Mesenchymal stem cell (in vitro differentiated cells and primary cell): Measurements from ENCODE around the gene MRFAP1.

ENCODE experiments used
- DNase-seq: peaks from one replicate; pipeline ENCODE4 v3.0.0-alpha.2; 2013
- H2AFZ ChIP-seq: one replicate; pipeline ENCODE4 v1.6.1; 2013; ENCODE audit warnings: low read depth, mild to moderate bottlenecking, control low read depth, inconsistent platforms, low read length, moderate library complexity
- H2AK5ac ChIP-seq: 2 replicates; pipeline ENCODE4 v1.6.1; 2013; ENCODE audit warnings: low read length, moderate library complexity, mild to moderate bottlenecking, inconsistent platforms; ENCODE audit not compliant: severe bottlenecking
- H2BK120ac ChIP-seq: one replicate; pipeline ENCODE4 v1.6.1; 2013; ENCODE audit warnings: low read depth, mild to moderate bottlenecking, inconsistent platforms, low read length, moderate library complexity
- H2BK12ac ChIP-seq, 2 experiments: one replicate each; pipeline ENCODE4 v1.6.1; 2013; ENCODE audit warnings: inconsistent platforms in 2 of 2, low read length in 2 of 2, mild to moderate bottlenecking in 2 of 2, moderate library complexity in 2 of 2, control low read depth in 1 of 2
- H2BK15ac ChIP-seq: one replicate; pipeline ENCODE4 v1.6.1; 2013; ENCODE audit warnings: mild to moderate bottlenecking, low read depth, inconsistent platforms; ENCODE audit not compliant: poor library complexity, severe bottlenecking
- H2BK5ac ChIP-seq: 2 replicates; pipeline ENCODE4 v1.6.1; 2013; ENCODE audit warnings: low read depth, mild to moderate bottlenecking, low read length, control low read depth, inconsistent platforms; ENCODE audit not compliant: poor library complexity, severe bottlenecking
- H3K14ac ChIP-seq, 2 experiments: one replicate each; pipeline ENCODE4 v1.6.1; 2013; ENCODE audit warnings: inconsistent platforms in 2 of 2, low read length in 2 of 2, control low read depth in 1 of 2, mild to moderate bottlenecking in 1 of 2, moderate library complexity in 1 of 2
- H3K18ac ChIP-seq, 2 experiments: one replicate each; pipeline ENCODE4 v1.6.1; 2013; ENCODE audit warnings: inconsistent platforms in 2 of 2, low read length in 2 of 2, control low read depth in 1 of 2, low read depth in 1 of 2, mild to moderate bottlenecking in 1 of 2
- H3K23ac ChIP-seq, 2 experiments: one replicate each; pipeline ENCODE4 v1.6.1; 2013; ENCODE audit warnings: inconsistent platforms in 2 of 2, low read length in 2 of 2, mild to moderate bottlenecking in 2 of 2, moderate library complexity in 2 of 2, control low read depth in 1 of 2
- H3K27ac ChIP-seq: 2 replicates; pipeline ENCODE4 v1.5.1; 2013; ENCODE audit warnings: mild to moderate bottlenecking, moderate library complexity, low read length, control low read depth, inconsistent platforms; ENCODE audit not compliant: poor library complexity, severe bottlenecking
- H3K27me3 ChIP-seq, 2 experiments: 2 replicates each; pipeline versions ENCODE4 v1.6.1 to v1.7.0; 2013; ENCODE audit warnings: low read length in 2 of 2, mild to moderate bottlenecking in 2 of 2, moderate library complexity in 2 of 2, control low read depth in 1 of 2, inconsistent platforms in 1 of 2; ENCODE audit not compliant: control insufficient read depth in 1 of 2, insufficient read depth in 1 of 2
- H3K36me3 ChIP-seq, 2 experiments: 2 replicates each; pipeline versions ENCODE4 v1.6.1 to v1.7.0; 2013; ENCODE audit warnings: low read length in 2 of 2, control low read depth in 1 of 2, inconsistent platforms in 1 of 2, low read depth in 1 of 2, mild to moderate bottlenecking in 1 of 2; ENCODE audit not compliant: insufficient read depth in 2 of 2, control insufficient read depth in 1 of 2
- H3K4ac ChIP-seq, 2 experiments: one replicate each; pipeline ENCODE4 v1.6.1; 2013; ENCODE audit warnings: inconsistent platforms in 2 of 2, low read length in 2 of 2, mild to moderate bottlenecking in 2 of 2, moderate library complexity in 2 of 2, control low read depth in 1 of 2, low read depth in 1 of 2
- H3K4me1 ChIP-seq: 2 replicates; pipeline ENCODE4 v1.6.1; 2013; ENCODE audit warnings: low read depth, low read length, control low read depth; ENCODE audit not compliant: control insufficient read depth, insufficient read depth
- H3K4me2 ChIP-seq: 2 replicates; pipeline ENCODE4 v1.6.1; 2013; ENCODE audit warnings: low read length, mild to moderate bottlenecking, inconsistent platforms; ENCODE audit not compliant: poor library complexity, severe bottlenecking
- H3K4me3 ChIP-seq, 2 experiments: 2 replicates each; pipeline versions ENCODE4 v1.5.1 to v1.7.0; 2013; ENCODE audit warnings: low read length in 2 of 2, mild to moderate bottlenecking in 2 of 2, control low read depth in 1 of 2, low read depth in 1 of 2; ENCODE audit not compliant: insufficient read depth in 1 of 2
- H3K79me1 ChIP-seq: replicated peaks from 2 replicates; pipeline ENCODE4 v1.6.1; 2013; ENCODE audit warnings: mild to moderate bottlenecking, control low read depth, low read length, inconsistent platforms; ENCODE audit not compliant: poor library complexity, severe bottlenecking
- H3K9ac ChIP-seq: 2 replicates; pipeline ENCODE4 v1.7.0; 2013; ENCODE audit warnings: mild to moderate bottlenecking, low read length, moderate library complexity
- H3K9me3 ChIP-seq: 2 replicates; pipeline ENCODE4 v1.7.0; 2013; ENCODE audit warnings: mild to moderate bottlenecking, low read length; ENCODE audit not compliant: control insufficient read depth
- H4K8ac ChIP-seq: one replicate; pipeline ENCODE4 v1.6.1; 2013; ENCODE audit warnings: inconsistent platforms, mild to moderate bottlenecking, low read length, moderate library complexity
- H4K91ac ChIP-seq: one replicate; pipeline ENCODE4 v1.6.1; 2013; ENCODE audit warnings: mild to moderate bottlenecking, low read length, inconsistent platforms
- WGBS: methylation state at CpG from one replicate; pipeline ENCODE4 v1.1.7; 2013; ENCODE audit warnings: mixed read lengths; 5-methylcytosine and 5-hydroxymethylcytosine counted together

The MRFAP1 gene

GRCh38 chr4:6673660-6674499 lies 33.4 kb downstream of the MRFAP1 start:
- H3K4me2 ChIP-seq: peak overlapping the region; percentile 83

GRCh38 chr4:6674500-6675149 lies 34.1 kb downstream of the MRFAP1 start:
- Histone ChIP-seq H2AK5ac (peak overlapping the region; percentile 7), H3K4me1 (peaks cover 17% of the 10 kb centered on the region), H4K91ac (no peak overlapping the region), H3K9me3 (no peaks in the 10 kb centered on the region), H2BK5ac (no peak overlapping the region), H2BK120ac (peak overlapping the region; percentile 59), H3K14ac (peak overlapping the region in 1 of 2 experiments; percentile 68), H2BK15ac (peak overlapping the region; percentile 31), H3K23ac (peak overlapping the region in 1 of 2 experiments; percentile 5), H3K79me1 (peaks cover 25% of the 10 kb centered on the region), H4K8ac (no peak overlapping the region), H3K4me3 (peak overlapping the region; percentile 83 to 99), H3K36me3 (peaks cover 14 to 30% of the 10 kb centered on the region in 2 experiments), H3K27me3 (no peaks in the 10 kb centered on the region), H3K9ac (peak overlapping the region; percentile 89), H2BK12ac (peak overlapping the region in 1 of 2 experiments; percentile 47), H3K4me2 (peak overlapping the region; percentile 83), H3K18ac (peak overlapping the region; percentile 33 to 79), H2AFZ (peak overlapping the region; percentile 20), H3K4ac (peak overlapping the region in 1 of 2 experiments; percentile 40), H3K27ac (no peak overlapping the region)
- 8% methylated on average over 40 of the region's 40 CpGs for whole genome bisulfite sequencing
- peak; percentile 39 for DNase-seq

More at GRCh38 chr4:6673660-6674499, 33.4 kb downstream of the MRFAP1 start:
- Histone ChIP-seq H3K27ac (peak overlapping the region; percentile 26), H3K4me1 (peaks cover 17% of the 10 kb centered on the region), H3K27me3 (no peaks in the 10 kb centered on the region), H2BK15ac (peak overlapping the region; percentile 31), H3K14ac (peak overlapping the region in 1 of 2 experiments; percentile 68), H2BK5ac (no peak overlapping the region), H3K9ac (peak overlapping the region; percentile 89), H4K8ac (peak overlapping the region; percentile 94), H4K91ac (no peak overlapping the region), H2BK12ac (peak overlapping the region in 1 of 2 experiments; percentile 18), H2BK120ac (peak overlapping the region; percentile 59), H2AK5ac (no peak overlapping the region), H3K4ac (peak overlapping the region in 1 of 2 experiments; percentile 40), H3K79me1 (peaks cover 21% of the 10 kb centered on the region), H3K18ac (peak overlapping the region; percentile 45 to 79), H3K4me3 (peak overlapping the region; percentile 83 to 99), H2AFZ (peak overlapping the region; percentile 20), H3K36me3 (peaks cover 12 to 30% of the 10 kb centered on the region in 2 experiments), H3K9me3 (no peaks in the 10 kb centered on the region), H3K23ac (peak overlapping the region in 1 of 2 experiments; percentile 5)
- 1% methylated on average over 62 of the region's 89 CpGs for WGBS
- DNase-seq: peak; percentile 95

DNA sequence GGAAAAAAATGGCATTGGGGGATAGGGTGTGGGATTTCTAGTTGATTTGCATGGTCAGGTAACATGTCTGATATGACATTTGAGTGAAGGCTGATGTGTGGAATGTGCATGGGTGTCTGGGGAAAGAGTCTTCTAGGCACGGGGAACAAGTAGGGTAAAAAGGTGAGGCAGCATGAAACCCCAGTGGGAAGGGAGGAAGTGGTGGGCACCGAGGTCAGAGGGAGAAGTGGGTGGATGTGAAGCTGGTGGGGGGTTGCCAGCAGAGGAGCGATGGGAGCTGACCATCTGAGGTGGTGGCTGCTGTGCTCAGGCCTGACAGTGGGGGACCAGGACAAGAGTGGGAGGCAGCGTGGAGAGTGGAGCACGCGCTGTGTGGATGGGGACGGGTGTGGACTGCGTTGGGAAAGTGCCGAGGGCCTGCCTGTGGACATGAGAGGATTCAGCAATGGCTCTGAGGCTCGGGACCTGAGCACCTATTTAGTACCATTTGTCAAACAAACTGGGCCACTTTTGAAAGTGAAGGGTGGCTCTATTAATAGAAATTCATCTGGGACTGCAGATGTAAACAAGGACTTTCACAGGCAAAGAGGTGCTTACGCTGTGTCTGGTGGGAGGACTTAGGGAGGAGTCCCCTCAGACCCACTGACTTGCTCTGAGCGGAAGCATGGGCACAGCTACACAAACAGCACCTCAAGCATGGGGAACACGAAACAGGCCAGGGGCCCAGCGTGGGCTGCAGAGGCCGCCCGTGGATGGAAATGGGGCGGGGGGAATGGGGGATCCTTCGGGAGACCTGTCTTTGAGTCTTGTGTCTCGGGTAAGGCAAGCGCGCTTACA lies 36.5 kb downstream of the MRFAP1 start:
- no peak overlapping the region for H2BK15ac ChIP-seq
- no peak overlapping the region for H3K18ac ChIP-seq
- H3K4ac ChIP-seq: no peak overlapping the region
- H3K14ac ChIP-seq: peak overlapping the region in 1 of 2 experiments; percentile 92
- peaks cover 28% of the 10 kb centered on the region for H3K79me1 ChIP-seq
- H2BK12ac ChIP-seq: no peak overlapping the region
- H2AK5ac ChIP-seq: no peak overlapping the region
- H3K4me1 ChIP-seq: peaks cover 20% of the 10 kb centered on the region
- H4K91ac ChIP-seq: peak overlapping the region; percentile 41
- no peaks in the 10 kb centered on the region for H3K27me3 ChIP-seq
- H3K9ac ChIP-seq: peak overlapping the region; percentile 2
- H3K27ac ChIP-seq: no peak overlapping the region
- H3K23ac ChIP-seq: no peak overlapping the region
- H2BK5ac ChIP-seq: no peak overlapping the region
- WGBS: 94% methylated on average over 18 of the region's 21 CpGs
- H2BK120ac ChIP-seq: no peak overlapping the region
- H2AFZ ChIP-seq: no peak overlapping the region
- DNase-seq: no peak
- H3K4me3 ChIP-seq: peak overlapping the region in 1 of 2 experiments; percentile 28
- H4K8ac ChIP-seq: no peak overlapping the region
- H3K9me3 ChIP-seq: no peaks in the 10 kb centered on the region
- H3K4me2 ChIP-seq: no peak overlapping the region
- H3K36me3 ChIP-seq: peaks cover 21 to 22% of the 10 kb centered on the region in 2 experiments
